ENCODE data around the gene ZYX.
A peak's percentile ranks its signal among the peaks of the same experiment; 100 is the strongest.

DNA sequence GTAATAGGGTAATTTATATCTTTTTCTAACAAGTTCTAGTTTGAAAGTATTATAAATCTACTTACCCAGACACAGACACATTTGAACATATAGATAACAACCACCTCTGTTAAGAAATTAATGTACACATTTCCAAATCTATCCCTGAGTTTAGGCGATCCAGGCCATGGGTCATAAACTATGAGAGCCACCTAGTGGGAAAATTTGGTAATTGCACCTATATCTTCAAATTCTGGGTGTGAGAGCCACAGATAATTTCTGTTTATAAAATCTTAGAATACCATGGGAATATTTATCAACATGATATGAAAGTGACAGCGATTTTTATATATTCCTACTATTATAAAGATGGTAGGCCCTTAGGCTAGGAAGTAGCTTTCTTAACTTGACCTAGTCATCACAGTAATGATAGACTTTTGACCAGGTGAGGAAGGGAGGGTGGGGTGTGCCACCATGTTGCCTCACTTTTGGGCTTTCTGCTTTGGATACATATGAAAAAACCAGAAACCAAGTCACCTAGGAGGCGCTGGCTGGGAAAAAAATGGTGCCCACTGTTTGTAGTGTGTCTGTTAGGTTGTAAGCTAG, 35.5 kb downstream of the ZYX start:
- no peak for TF ChIP-seq EZH2 (IDR thresholded peaks at IDR 0.05; ENCODE audit: borderline replicate concordance, insufficient read depth, low read depth, low read length, poor library complexity, severe bottlenecking)
- TF ChIP-seq, protein P1, sequence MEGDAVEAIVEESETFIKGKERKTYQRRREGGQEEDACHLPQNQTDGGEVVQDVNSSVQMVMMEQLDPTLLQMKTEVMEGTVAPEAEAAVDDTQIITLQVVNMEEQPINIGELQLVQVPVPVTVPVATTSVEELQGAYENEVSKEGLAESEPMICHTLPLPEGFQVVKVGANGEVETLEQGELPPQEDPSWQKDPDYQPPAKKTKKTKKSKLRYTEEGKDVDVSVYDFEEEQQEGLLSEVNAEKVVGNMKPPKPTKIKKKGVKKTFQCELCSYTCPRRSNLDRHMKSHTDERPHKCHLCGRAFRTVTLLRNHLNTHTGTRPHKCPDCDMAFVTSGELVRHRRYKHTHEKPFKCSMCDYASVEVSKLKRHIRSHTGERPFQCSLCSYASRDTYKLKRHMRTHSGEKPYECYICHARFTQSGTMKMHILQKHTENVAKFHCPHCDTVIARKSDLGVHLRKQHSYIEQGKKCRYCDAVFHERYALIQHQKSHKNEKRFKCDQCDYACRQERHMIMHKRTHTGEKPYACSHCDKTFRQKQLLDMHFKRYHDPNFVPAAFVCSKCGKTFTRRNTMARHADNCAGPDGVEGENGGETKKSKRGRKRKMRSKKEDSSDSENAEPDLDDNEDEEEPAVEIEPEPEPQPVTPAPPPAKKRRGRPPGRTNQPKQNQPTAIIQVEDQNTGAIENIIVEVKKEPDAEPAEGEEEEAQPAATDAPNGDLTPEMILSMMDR (IDR thresholded peaks at IDR 0.05) = peak; percentile 87
